GM21367 (cell line): ENCODE results near the gene SCUBE2.
"Not testable (repeated sequence)": the region's sequence is repeated elsewhere in the genome, so short reads cannot be mapped to it uniquely, and the experiment has no call there.

ENCODE experiments used
- ATAC-seq: cut with Tn5 transposase; IDR thresholded peaks from one replicate; pipeline ENCODE4 v1.9.1; 2021; ENCODE audit not compliant: unreplicated experiment

SCUBE2 gene

DNA sequence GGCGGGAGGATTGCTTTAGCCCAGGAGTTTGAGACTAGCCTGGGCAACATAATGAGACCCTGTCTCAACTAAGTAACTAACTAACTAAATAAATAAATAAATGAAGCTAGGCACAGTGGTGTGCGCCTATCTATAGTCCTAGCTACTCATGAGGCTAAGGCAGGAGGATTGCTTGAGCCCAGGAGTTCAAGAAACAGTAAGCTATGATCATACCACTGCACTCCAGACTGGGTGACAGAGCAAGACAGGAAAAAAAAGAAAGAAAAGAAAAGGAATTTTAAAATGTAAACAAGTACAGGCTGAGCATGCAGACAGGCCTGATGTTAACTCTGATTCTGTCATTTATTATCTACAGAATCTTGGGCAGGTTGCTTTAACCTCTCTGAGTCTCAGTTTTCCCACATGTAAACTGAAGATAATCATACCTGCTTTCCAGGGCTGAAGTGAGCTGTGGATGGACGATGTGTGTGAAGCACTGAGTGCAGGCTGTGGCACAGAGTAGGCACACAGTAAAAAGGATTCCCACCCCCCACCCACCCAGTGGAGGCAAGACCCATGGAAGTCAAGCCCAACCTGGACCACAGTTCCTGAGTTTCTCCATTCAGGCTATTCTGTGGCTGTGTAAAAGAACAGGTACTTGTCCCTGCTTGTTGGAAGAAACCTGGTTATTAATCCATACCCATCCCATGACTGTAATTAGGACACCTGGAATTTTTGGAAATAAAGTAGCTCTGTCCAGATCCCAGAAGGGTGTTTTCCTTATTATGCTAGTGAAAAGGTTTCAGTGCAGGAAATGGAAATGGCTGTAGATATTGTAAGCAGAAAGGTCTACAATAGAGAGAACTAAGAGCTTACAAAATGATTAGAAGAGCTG is 18.7 kb upstream of the SCUBE2 start:
- no peak for ATAC-seq

DNA sequence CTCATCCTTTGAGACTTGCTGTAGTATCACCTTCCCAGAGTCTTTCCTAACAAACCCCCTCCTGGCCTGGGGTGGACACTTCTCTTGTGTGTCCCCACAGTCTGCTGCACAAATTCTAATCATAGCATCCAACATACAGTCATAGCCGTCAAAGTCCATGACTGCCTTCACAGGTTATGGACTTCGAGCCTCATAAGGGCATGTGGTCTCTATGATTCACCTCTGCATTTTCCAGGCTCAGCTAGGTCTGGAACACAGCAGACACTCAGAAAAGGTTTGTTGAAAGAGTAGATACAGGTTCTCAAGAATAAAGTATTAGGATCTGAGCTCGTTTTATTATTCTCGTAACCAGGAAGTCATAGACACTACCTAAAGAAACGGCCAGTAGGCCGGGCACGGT is 13.2 kb upstream of the SCUBE2 start:
- no peak for ATAC-seq

DNA sequence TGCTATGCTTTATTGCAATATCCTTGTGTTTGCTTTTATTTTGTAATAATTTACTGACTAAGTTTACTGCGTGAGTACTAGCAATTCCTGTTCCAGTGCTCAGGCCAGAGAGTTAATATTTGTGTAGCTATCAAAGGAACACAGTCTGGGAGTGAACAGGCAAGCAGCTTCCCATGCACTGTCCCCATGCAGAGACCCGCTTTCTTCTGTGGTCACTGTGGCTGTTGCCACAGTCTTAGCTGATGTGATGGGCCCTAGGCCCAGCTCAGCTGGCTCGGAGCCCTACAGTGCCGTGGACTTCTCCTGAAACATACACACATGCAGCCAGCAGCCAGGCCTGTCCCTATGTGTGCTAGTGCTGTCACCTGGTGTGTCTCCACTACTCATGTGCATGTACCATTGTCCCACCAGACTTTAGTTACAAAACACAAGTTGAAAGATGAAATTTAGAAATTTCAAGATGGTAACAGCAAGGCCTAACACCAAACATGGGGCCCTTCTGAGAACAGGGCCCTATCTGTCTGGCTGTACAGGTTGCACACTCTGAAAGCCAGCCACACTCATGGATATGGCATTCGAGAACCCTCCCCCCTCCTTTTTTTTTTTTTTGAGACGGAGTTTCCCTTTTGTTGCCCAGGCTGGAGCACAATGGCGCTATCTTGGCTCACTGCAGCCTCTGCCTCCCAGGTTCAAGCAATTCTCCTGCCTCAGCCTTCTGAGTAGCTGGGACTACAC is 12.3 kb upstream of the SCUBE2 start:
- no peak for ATAC-seq

DNA sequence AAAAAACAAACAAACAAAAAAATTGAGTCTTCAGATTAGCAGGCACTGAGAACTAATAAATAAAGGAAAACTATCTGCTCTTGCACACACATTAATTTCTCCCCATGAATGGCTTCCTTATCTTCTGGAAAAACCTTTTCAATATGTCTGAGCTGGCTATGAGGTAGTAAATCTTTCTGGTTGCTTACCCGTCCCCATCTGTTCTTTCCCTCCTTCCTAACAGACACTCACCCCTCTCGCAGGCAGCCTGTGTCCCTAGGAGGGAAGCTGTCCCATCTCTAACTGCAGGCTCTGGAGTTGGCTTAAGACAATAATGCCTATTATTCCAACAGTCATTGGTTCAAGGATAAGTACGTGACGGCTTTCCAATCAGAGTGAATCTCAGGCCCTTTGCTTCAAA is 8.2 kb upstream of the SCUBE2 start:
- no peak for ATAC-seq

DNA sequence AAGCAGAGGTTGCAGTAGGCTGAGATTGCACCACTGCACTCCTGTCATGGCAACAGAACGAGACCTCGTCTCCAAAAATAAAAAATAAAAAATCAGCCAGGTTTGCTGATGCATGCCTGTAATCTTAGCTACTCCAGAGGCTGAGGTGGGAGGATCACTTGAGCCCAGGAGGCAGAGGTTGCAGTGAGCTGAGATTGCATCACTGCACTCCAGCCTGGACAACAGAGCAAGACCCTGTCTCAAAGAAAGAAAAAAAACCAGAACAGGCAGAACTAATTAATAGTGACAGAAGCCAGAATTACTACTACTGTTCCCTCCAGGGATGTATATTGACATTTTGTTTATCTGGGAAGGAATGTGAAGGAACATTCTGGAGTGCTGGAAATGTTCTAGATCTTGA is 7.1 kb upstream of the SCUBE2 start:
- not testable (repeated sequence) for ATAC-seq

DNA sequence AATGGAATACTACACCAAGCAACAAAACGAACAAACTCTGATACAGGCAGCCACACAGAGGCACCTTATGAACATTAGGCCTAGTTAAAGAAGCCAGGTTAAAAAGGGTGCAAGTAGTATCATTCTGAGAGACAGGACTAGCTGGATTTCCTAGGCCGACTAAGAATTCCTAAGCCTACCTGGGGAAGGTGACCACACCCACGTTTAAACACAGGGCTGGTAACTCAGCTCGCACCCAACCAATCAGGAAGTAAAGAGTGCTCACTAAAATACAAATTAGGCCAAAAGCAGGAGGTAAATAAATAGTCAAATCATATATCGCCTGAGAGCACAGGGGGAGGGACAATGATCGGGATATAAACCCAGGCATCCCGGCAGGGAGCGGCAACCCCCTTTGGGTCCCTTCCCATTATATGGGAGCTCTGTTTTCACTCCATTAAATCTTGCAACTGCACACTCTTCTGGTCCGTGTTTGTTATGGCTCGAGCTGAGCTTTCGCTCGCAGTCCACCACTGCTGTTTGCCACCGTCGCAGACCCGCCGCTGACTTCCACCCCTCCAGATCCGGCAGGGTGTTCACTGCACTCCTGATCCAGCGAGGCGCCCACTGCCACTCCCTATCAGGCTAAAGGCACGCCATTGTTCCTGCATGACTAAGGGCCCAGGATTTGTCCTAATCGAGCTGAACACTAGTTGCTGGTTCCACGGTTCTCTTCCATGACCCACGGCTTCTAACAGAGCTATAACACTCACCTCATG is 6.0 kb upstream of the SCUBE2 start:
- ATAC-seq: not testable (repeated sequence)

DNA sequence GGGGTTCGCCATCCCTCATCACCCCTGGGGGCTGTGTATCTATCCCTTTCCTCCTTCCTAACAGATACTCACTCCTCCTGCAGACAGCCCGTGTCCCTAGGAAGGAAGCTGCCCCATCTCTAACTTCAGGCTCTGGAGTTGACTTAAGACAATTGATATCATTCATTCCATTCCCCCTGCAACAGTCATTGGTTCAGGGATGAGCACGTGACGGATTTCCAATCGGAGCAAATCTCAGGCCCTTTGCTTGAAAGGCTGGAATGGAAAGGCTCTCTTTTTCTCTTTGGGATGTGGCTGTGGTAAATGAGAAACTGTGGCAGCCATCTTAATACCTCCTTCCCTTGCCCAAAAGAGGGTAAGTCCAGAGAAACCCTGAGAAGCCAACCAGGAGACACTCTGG is 5.0 kb upstream of the SCUBE2 start:
- no peak for ATAC-seq

DNA sequence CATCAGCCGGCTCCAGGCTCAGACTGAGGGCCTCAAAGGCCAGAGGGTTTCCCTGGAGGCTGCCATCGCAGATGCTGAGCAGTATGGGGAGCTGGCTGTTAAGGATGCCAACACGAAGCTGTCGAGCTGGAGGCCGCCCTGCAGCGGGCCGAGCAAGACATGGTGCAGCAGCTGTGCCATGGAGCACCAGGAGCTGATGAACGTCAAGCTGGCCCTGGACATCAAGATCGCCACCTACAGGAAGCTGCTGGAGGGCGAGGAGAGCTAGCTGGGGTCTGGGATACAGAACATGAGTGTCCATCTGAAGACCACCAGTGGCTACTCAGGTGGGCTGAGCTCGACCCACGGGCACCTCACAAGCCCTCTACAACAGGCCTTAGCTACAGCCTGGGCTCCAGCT is 4.0 kb upstream of the SCUBE2 start:
- no peak for ATAC-seq

DNA sequence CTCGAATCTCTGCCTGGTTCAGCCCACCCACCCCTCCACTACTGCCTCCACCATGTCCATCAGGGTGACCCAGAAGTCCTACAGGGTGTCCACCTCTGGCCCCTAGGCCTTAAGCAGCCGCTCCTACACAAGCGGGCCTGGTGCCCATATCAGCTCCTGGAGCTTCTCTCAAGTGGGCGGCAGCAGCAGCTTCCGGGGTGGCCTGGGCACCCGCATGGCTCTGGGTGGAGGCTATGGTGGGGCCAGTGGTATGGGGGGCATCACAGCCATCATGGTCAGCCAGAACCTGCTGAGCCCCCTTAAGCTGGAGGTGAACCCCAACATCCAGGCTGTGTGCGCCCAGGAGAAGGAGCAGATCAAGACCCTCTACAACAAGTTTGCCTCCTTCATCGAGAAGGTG is 3.0 kb upstream of the SCUBE2 start:
- no peak for ATAC-seq

DNA sequence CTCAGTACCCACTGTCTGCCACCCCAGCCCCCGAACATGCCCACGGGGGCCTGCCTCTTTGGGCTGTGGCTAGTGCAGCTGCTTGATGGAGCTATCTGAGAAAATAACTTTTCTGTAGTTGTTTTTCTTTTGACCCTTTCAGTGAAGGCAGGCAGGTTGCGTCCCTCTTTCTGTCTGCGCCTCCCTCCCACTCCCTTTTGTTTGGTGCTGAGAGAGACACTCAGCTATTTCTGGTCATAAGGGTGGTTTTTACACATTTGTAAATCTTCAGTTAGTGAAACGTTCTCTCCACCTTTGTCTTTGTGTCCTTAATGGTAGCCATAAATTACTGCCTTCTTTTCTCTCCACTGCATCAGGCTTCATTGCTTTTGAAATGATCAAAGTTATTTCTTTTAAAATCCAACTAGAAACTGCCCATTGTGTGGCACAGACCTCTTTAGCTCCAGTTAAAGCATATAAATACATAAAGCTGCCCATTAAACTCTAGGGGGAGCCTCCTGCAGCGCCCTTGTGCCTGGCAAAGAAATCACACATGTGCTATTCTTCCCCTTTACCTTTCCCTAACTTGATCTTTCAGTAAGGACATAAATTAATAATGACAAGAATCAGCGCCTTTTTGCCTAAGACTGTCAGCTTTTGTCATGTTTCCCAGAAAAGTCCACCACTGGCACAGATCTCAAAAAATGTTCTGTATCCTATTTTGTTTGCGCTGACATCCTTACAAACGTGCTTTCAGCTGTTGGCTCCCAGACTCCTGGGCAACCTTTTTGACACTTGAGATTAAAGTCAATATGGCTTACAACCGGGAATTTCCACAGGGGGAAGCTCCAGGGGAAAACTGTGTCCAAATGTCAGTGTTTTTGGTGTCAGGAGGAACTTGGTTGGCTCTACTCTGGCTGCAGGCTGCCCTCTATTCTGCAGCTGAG is 1.7 kb upstream of the SCUBE2 start:
- no peak for ATAC-seq

DNA sequence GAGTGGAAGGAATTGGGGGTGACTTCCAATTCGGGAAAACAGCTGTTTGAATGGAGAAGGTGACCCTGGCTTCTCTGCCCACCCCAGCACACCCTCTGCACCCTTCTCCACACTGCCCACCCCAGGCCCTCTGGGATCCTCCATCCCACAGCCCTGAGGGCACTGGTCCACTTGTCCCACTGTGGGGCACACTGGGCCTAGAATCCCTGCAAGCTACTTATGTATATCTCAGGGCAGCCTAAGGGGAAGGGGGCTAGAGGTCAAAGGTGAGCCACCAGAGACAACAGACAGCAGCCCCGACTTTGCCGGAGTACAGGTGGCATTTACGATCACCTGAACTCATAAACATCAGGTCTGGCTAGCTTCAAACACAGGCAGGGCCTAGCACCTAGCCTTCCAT is 673 bp upstream of the SCUBE2 start:
- ATAC-seq: no peak

DNA sequence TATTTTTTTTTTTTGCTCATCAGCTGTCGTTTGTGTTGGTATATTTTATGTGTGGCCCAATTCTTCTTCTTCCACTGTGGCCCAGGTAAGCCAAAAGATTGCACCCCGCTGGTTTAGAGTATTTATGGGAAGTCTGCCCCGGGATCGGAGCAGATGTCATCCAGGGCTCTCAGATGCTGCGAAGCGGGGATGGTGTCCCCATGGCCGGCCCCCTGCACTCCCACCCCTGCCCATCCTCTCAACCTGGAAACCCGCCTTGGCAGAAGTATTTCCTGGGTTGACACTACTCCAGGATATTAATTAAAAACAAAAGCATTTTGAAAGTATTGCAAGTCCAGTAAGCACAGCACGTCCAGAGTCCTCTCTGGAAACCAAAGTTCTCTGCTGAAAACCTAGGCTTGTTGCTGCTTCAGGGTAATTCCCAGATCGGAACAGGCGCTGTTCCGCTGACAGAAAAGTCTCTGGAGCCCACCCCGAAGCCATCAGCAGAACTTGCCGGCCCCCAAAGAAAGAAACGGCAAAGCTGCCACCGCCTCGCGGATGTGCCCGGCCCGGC is 833 bp downstream of the SCUBE2 start:
- no peak for ATAC-seq

DNA sequence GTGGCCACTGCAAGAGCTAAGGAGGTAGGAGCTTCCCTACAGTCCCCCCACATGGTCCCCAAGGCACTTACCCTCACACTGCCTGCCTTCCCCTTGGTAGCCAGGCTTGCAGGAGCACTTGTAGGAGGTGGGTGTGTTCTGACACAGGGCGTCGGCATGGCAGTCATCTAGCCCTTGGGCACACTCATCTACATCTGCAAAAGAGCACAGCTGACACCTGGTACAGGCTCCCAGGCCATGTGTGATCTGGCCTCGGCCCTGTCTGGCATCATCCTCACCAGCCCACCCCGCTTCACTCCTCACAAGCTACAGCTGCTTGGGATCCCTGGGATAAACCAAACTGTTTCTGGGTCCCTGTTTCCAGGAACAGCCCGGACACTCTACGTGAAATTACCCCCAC is 1.8 kb downstream of the SCUBE2 start:
- ATAC-seq: no peak

DNA sequence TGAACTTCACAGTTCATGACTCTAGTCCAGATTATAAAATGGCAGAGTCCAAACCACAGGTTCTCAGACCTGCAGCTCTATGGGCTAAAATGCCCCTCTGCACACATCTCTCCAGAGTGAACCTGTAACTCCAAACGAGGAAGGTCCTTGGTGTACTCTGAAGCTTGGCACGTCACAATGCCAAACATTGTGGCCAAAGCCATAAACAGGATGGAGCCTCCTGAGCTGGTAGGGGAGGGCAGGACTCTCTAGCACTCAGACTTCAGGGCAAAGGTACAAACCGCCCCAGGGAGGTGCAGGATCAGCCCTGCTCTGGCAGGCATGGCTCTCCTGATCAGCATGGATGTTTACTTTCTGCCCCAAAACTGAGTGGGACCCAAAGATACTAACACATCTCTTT is 2.3 kb downstream of the SCUBE2 start:
- ATAC-seq: no peak

DNA sequence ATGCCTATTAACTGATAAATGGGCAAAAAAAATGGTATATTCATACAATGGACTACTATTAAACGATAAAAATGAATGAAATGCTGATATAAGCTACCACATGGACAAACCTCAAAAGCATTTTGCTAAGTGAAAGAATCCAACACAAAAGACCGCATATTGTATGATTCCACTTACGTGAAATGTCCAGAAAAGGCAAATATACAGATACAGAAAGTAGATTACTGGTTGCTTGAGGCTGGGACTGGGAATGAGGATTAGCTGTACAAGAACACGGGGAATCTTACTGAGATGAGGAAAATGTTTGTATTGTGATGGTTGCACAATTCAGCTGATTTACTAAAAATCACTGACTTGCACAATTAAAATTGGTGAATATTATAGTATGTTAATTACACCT is 8.8 kb downstream of the SCUBE2 start:
- no peak for ATAC-seq

DNA sequence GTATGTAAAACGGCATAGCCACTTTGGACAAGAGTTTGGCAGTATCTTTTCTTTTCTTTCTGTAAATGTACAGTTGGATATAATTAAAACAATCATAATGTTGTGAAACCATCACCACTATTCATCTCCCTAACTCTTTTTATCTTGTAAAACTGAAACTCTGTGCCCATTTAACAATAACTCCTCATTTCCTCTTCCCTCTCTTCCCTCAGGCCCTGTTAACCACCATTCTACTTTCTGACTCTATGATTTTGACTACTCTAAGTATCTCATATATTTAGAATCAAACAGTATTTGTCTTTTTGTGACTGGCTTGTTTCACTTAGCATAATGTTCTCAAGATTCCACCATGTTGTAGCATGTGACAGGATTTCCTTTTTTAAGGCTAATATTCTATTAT is 10.2 kb downstream of the SCUBE2 start:
- ATAC-seq: no peak

DNA sequence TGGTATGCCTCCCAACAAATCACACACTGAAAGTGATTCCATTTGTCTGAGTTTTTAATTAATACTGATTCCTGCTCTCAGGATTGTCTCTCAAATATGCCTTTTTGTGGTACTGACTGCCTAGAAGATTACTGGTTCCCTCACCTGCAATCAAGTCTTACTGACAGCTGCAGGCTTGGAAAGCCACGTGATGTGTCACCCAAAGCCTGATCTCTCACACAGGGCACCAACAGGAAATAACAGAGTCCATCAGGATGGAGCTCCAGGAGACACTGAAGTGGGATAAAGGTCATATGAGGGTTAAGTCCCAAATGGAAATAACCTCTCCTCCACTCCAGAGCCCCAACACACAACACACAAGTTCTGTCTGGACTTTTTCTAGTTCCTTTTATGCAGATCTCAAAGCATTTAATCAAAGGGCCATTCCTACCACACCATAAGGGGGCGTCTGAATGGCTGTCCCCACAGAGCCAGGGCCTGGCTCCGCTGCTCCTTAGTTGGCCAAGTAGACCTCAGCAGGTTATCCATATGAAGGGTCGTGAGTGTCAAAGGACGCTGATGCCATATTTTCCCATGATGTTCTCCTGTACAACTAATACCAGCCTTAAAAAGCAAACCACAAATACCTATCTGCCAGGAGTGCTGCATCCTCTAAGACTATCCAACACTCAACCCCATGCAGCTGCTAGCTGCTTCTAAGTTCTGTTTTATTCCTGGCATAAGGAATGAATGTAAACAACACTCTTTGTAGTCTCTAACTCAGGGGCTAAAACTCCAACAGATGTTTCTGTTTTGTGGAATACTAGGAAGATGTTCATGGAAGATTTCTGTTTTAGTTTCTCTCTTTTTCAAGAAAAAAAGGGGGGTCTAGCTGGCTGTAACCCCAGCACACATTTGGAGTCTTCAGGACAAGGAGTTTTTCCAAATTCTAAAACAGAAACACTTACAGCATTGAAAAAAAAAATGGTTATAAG is 13.0 kb downstream of the SCUBE2 start:
- no peak for ATAC-seq

DNA sequence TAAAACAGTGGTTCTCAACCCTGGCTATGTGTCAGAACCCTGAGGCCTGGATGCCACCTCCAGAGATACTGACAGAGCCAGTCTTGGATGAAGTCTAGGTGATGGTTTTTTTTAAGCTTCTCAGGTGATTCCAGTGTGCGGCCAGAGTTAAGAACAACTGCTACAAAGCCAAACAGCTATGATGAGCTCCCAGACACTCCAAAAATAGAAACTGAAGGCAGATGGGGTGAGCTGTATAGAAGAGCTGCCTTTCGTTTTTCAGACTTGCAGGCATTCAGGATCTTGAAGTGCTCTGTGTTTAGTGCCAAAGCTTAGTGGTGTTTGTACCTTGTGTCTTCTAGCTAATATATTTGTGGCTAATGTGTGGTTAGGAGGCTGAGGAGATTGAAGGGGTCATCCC is 14.2 kb downstream of the SCUBE2 start:
- no peak for ATAC-seq

DNA sequence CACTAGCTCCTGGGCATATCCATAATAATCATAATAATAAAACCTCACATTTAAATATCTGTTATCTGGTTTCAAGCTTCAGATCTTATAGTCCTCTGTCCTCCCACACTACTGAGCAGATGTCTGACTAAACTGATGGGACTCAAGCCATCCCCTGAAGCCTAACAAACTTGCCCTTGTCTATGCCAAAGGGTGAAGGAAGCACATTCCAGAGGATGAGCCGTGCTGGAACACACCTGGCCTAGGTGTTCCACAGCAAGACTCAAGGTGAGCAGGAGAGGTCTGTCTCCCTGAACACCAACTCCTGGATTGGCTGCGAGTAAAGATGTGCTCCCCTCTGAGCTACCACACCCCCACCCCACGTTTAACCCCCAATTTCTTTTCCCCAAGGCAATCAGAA is 14.7 kb downstream of the SCUBE2 start:
- no peak for ATAC-seq
